H1 (cell line): ENCODE data around the gene ENDOD1.

ENCODE experiments used
- ASH2L ChIP-seq: fragments of 200-600, 300-600 bp; sonication (generic); IDR thresholded peaks from one replicate; pipeline ENCODE4 v1.7.1; 2017; ENCODE audit warnings: low read length
- CHD2 ChIP-seq: IDR thresholded peaks from 2 replicates; pipeline ENCODE4 v1.6.1; 2012; ENCODE audit warnings: low read length, improper control_type of control experiment
- EP300 ChIP-seq, 2 experiments: IDR thresholded peaks; 1 replicate in 1 of 2; 2 replicates in 1 of 2; pipeline ENCODE4 v1.6.1; 2011 to 2012; ENCODE audit warnings: low read depth in 2 of 2, low read length in 2 of 2, mild to moderate bottlenecking in 2 of 2, borderline replicate concordance in 1 of 2, inconsistent platforms in 1 of 2, moderate library complexity in 1 of 2
- GTF2F1 ChIP-seq: IDR thresholded peaks from 2 replicates; pipeline ENCODE4 v1.6.1; 2012; ENCODE audit warnings: low read depth, low read length, improper control_type of control experiment, borderline replicate concordance
- POLR2A ChIP-seq, 2 experiments: IDR thresholded peaks; 1 replicate in 1 of 2; 2 replicates in 1 of 2; pipeline ENCODE4 v1.6.1; 2011; ENCODE audit warnings: low read depth in 2 of 2, low read length in 2 of 2, mild to moderate bottlenecking in 2 of 2; ENCODE audit errors: control extremely low read depth in 1 of 2
- POLR2AphosphoS5 ChIP-seq: IDR thresholded peaks from 2 replicates; pipeline ENCODE4 v1.6.1; 2011; ENCODE audit warnings: low read depth, low read length
- RNF2 ChIP-seq: fragments of 200-900, 300-1000 bp; sonication (generic); IDR thresholded peaks from 2 replicates; pipeline ENCODE4 v1.7.1; 2016; ENCODE audit warnings: borderline replicate concordance, low read depth, mild to moderate bottlenecking, antibody characterized with exemption, low read length; ENCODE audit not compliant: poor library complexity, severe bottlenecking; ENCODE audit errors: missing control alignments
- TAF1 ChIP-seq: IDR thresholded peaks from 2 replicates; pipeline ENCODE4 v1.6.1; 2011; ENCODE audit warnings: mild to moderate bottlenecking, low read depth, low read length
- TCF12 ChIP-seq: IDR thresholded peaks from 2 replicates; pipeline ENCODE4 v1.6.1; 2011; ENCODE audit warnings: low read depth, mild to moderate bottlenecking, low read length
- TEAD4 ChIP-seq: IDR thresholded peaks from 2 replicates; pipeline ENCODE4 v1.6.1; 2012; ENCODE audit warnings: low read depth, low read length, inconsistent platforms, mixed read lengths
- TF ChIP-seq, protein P1 (sequence below), 3 experiments: IDR thresholded peaks; 1 replicate in 2 of 3; 2 replicates in 1 of 3; pipeline versions ENCODE4 v1.5.1 to v1.6.1; 2011; ENCODE audit warnings: low read length in 3 of 3, mild to moderate bottlenecking in 3 of 3, inconsistent platforms in 2 of 3, low read depth in 1 of 3, moderate library complexity in 1 of 3; ENCODE audit not compliant: insufficient read depth in 1 of 3; ENCODE audit errors: control extremely low read depth in 1 of 3

DNA sequence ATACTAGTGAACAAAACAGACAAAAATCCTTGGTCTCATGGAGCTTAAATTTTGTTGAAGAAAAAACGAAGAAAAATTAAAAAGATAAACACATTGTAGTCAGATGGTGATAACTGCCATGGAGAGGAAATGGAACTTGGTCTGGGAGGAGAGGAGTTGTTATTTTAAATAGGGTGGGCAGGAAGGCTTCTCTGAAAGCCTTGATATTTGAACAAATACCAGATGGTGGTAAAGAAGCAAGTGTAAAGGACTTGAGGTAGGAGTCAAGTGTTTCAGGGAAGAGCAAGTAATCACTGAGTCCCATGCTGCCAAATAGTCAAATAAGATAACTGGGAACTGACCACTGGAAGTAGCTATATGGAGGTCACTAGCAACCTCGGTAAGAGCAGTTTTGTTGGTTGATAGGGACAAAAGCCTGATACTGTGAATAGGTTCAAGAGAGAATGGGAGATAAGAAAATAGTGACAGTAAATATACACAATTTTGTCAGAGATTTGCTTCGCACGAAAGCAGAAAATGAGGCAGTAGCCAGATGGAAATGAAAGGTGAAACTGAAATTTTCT is 86.3 kb downstream of the ENDOD1 start:
- TF ChIP-seq, protein P1, sequence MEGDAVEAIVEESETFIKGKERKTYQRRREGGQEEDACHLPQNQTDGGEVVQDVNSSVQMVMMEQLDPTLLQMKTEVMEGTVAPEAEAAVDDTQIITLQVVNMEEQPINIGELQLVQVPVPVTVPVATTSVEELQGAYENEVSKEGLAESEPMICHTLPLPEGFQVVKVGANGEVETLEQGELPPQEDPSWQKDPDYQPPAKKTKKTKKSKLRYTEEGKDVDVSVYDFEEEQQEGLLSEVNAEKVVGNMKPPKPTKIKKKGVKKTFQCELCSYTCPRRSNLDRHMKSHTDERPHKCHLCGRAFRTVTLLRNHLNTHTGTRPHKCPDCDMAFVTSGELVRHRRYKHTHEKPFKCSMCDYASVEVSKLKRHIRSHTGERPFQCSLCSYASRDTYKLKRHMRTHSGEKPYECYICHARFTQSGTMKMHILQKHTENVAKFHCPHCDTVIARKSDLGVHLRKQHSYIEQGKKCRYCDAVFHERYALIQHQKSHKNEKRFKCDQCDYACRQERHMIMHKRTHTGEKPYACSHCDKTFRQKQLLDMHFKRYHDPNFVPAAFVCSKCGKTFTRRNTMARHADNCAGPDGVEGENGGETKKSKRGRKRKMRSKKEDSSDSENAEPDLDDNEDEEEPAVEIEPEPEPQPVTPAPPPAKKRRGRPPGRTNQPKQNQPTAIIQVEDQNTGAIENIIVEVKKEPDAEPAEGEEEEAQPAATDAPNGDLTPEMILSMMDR (IDR thresholded peaks at IDR 0.05; ENCODE audit: control extremely low read depth in 1 of 3, insufficient read depth in 1 of 3, low read depth in 1 of 3, low read length in 3 of 3): no peak
- TF ChIP-seq CHD2: no peak
- TF ChIP-seq TAF1: no peak
- TF ChIP-seq POLR2AphosphoS5: no peak
- no peak for TF ChIP-seq RNF2
- TF ChIP-seq POLR2A (IDR thresholded peaks at IDR 0.05; ENCODE audit: control extremely low read depth in 1 of 2, low read depth in 2 of 2, low read length in 2 of 2): no peak
- TF ChIP-seq EP300 (IDR thresholded peaks at IDR 0.05; ENCODE audit: borderline replicate concordance in 1 of 2, low read depth in 2 of 2, low read length in 2 of 2): no peak
- no peak for TF ChIP-seq ASH2L
- TF ChIP-seq TCF12: no peak
- TF ChIP-seq TEAD4: no peak
- no peak for TF ChIP-seq GTF2F1
